ENCODE measurements around the gene IKZF1. TPM values are rescaled to one million over a fixed set of nuclear protein-coding genes. Genes with fewer than 3 reads are reported as not detected.

Gene IKZF1
- total RNA-seq, 1 donor from 2014 or later, result 2.1 TPM

DNA sequence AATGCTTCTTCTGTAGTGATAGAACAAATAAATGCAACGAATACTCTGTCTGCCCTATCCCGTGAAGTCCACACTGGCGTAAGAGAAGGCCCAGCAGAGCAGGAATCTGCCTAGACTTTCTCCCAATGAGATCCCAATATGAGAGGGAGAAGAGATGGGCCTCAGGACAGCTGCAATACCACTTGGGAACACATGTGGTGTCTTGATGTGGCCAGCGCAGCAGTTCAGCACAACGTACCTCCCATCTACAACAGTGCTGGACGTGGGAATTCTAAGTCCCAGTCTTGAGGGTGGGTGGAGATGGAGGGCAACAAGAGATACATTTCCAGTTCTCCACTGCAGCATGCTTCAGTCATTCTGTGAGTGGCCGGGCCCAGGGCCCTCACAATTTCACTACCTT is 99.9 kb downstream of the IKZF1 start:
- Histone ChIP-seq H3K9me3 (ENCODE audit: control insufficient read depth in 3 of 3, low read length in 3 of 3) (no peaks in the 10 kb centered on the region), H3K27ac (ENCODE audit: low read depth, low read length) (no peak overlapping the region), H3K9ac (ENCODE audit: low read depth in 1 of 3, low read length in 3 of 3) (no peak overlapping the region), H3K36me3 (ENCODE audit: control insufficient read depth in 3 of 3, insufficient read depth in 3 of 3, low read length in 3 of 3) (no peaks in the 10 kb centered on the region), H3K4me3 (ENCODE audit: low read length in 3 of 3) (no peak overlapping the region), H3K27me3 (ENCODE audit: control insufficient read depth in 3 of 3, insufficient read depth in 3 of 3, low read length in 3 of 3) (peaks cover 34 to 45% (median 36%) of the 10 kb centered on the region in 3 donors), H3K4me1 (ENCODE audit: control insufficient read depth in 3 of 3, insufficient read depth in 3 of 3, low read length in 3 of 3) (no peaks in the 10 kb centered on the region)

GRCh38 chr7:50405221-50405620 is 100.7 kb downstream of the IKZF1 start:
- Histone ChIP-seq H3K9ac (ENCODE audit: low read depth in 1 of 3, low read length in 3 of 3) (no peak overlapping the region), H3K27me3 (ENCODE audit: control insufficient read depth in 3 of 3, insufficient read depth in 3 of 3, low read length in 3 of 3) (peaks cover 27 to 37% (median 28%) of the 10 kb centered on the region in 3 donors), H3K27ac (ENCODE audit: low read depth, low read length) (no peak overlapping the region), H3K4me1 (ENCODE audit: control insufficient read depth in 3 of 3, insufficient read depth in 3 of 3, low read length in 3 of 3) (no peaks in the 10 kb centered on the region), H3K4me3 (ENCODE audit: low read length in 3 of 3) (no peak overlapping the region), H3K9me3 (ENCODE audit: control insufficient read depth in 3 of 3, low read length in 3 of 3) (no peaks in the 10 kb centered on the region), H3K36me3 (ENCODE audit: control insufficient read depth in 3 of 3, insufficient read depth in 3 of 3, low read length in 3 of 3) (no peaks in the 10 kb centered on the region)

- no peaks in the 10 kb centered on the region for H3K9me3 ChIP-seq (ENCODE audit: control insufficient read depth in 3 of 3, low read length in 3 of 3)
- H3K4me3 ChIP-seq (ENCODE audit: low read length in 3 of 3), result no peak overlapping the region
- peaks cover 12 to 25% (median 15%) of the 10 kb centered on the region in 3 donors for H3K27me3 ChIP-seq (ENCODE audit: control insufficient read depth in 3 of 3, insufficient read depth in 3 of 3, low read length in 3 of 3)
- no peaks in the 10 kb centered on the region for H3K36me3 ChIP-seq (ENCODE audit: control insufficient read depth in 3 of 3, insufficient read depth in 3 of 3, low read length in 3 of 3)
- H3K4me1 ChIP-seq (ENCODE audit: control insufficient read depth in 3 of 3, insufficient read depth in 3 of 3, low read length in 3 of 3), result no peaks in the 10 kb centered on the region
- no peak overlapping the region for H3K9ac ChIP-seq (ENCODE audit: low read depth in 1 of 3, low read length in 3 of 3)
- no peak overlapping the region for H3K27ac ChIP-seq (ENCODE audit: low read depth, low read length)
These were observed 102.4 kb downstream of the IKZF1 start for GRCh38 chr7:50406935-50407334.

GRCh38 chr7:50409856-50410745 is 105.6 kb downstream of the IKZF1 start:
- no peak overlapping the region for H3K9ac ChIP-seq (ENCODE audit: low read depth in 1 of 3, low read length in 3 of 3)
- no peak overlapping the region for H3K27ac ChIP-seq (ENCODE audit: low read depth, low read length)
- no peak overlapping the region for H3K4me3 ChIP-seq (ENCODE audit: low read length in 3 of 3)
- no peaks in the 10 kb centered on the region for H3K4me1 ChIP-seq (ENCODE audit: control insufficient read depth in 3 of 3, insufficient read depth in 3 of 3, low read length in 3 of 3)
- no peaks in the 10 kb centered on the region for H3K36me3 ChIP-seq (ENCODE audit: control insufficient read depth in 3 of 3, insufficient read depth in 3 of 3, low read length in 3 of 3)
- H3K9me3 ChIP-seq (ENCODE audit: control insufficient read depth in 3 of 3, low read length in 3 of 3), result no peaks in the 10 kb centered on the region
- H3K27me3 ChIP-seq (ENCODE audit: control insufficient read depth in 3 of 3, insufficient read depth in 3 of 3, low read length in 3 of 3), result peaks cover 4 to 8% (median 8%) of the 10 kb centered on the region in 3 donors

GRCh38 chr7:50411332-50411731 is 106.8 kb downstream of the IKZF1 start:
- no peak overlapping the region for H3K27ac ChIP-seq (ENCODE audit: low read depth, low read length)
- no peaks in the 10 kb centered on the region for H3K36me3 ChIP-seq (ENCODE audit: control insufficient read depth in 3 of 3, insufficient read depth in 3 of 3, low read length in 3 of 3)
- H3K4me3 ChIP-seq (ENCODE audit: low read length in 3 of 3), result no peak overlapping the region
- peaks cover 0 to 6% (median 6%) of the 10 kb centered on the region in 3 donors for H3K27me3 ChIP-seq (ENCODE audit: control insufficient read depth in 3 of 3, insufficient read depth in 3 of 3, low read length in 3 of 3)
- H3K9me3 ChIP-seq (ENCODE audit: control insufficient read depth in 3 of 3, low read length in 3 of 3), result no peaks in the 10 kb centered on the region
- H3K4me1 ChIP-seq (ENCODE audit: control insufficient read depth in 3 of 3, insufficient read depth in 3 of 3, low read length in 3 of 3), result no peaks in the 10 kb centered on the region
- H3K9ac ChIP-seq (ENCODE audit: low read depth in 1 of 3, low read length in 3 of 3), result no peak overlapping the region

- H3K9me3 ChIP-seq (ENCODE audit: control insufficient read depth in 3 of 3, low read length in 3 of 3), result no peaks in the 10 kb centered on the region
- no peaks in the 10 kb centered on the region for H3K27me3 ChIP-seq (ENCODE audit: control insufficient read depth in 3 of 3, insufficient read depth in 3 of 3, low read length in 3 of 3)
- no peak overlapping the region for H3K27ac ChIP-seq (ENCODE audit: low read depth, low read length)
- no peak overlapping the region for H3K9ac ChIP-seq (ENCODE audit: low read depth in 1 of 3, low read length in 3 of 3)
- no peaks in the 10 kb centered on the region for H3K36me3 ChIP-seq (ENCODE audit: control insufficient read depth in 3 of 3, insufficient read depth in 3 of 3, low read length in 3 of 3)
- no peak overlapping the region for H3K4me3 ChIP-seq (ENCODE audit: low read length in 3 of 3)
- no peaks in the 10 kb centered on the region for H3K4me1 ChIP-seq (ENCODE audit: control insufficient read depth in 3 of 3, insufficient read depth in 3 of 3, low read length in 3 of 3)
These were observed 108.5 kb downstream of the IKZF1 start for GRCh38 chr7:50412973-50413372.

- Histone ChIP-seq H3K36me3 (ENCODE audit: control insufficient read depth in 3 of 3, insufficient read depth in 3 of 3, low read length in 3 of 3) (no peaks in the 10 kb centered on the region), H3K9ac (ENCODE audit: low read depth in 1 of 3, low read length in 3 of 3) (no peak overlapping the region), H3K27me3 (ENCODE audit: control insufficient read depth in 3 of 3, insufficient read depth in 3 of 3, low read length in 3 of 3) (no peaks in the 10 kb centered on the region), H3K4me1 (ENCODE audit: control insufficient read depth in 3 of 3, insufficient read depth in 3 of 3, low read length in 3 of 3) (no peaks in the 10 kb centered on the region), H3K4me3 (ENCODE audit: low read length in 3 of 3) (no peak overlapping the region), H3K9me3 (ENCODE audit: control insufficient read depth in 3 of 3, low read length in 3 of 3) (no peaks in the 10 kb centered on the region), H3K27ac (ENCODE audit: low read depth, low read length) (no peak overlapping the region)
These were observed 109.0 kb downstream of the IKZF1 start for GRCh38 chr7:50413561-50413960.

DNA sequence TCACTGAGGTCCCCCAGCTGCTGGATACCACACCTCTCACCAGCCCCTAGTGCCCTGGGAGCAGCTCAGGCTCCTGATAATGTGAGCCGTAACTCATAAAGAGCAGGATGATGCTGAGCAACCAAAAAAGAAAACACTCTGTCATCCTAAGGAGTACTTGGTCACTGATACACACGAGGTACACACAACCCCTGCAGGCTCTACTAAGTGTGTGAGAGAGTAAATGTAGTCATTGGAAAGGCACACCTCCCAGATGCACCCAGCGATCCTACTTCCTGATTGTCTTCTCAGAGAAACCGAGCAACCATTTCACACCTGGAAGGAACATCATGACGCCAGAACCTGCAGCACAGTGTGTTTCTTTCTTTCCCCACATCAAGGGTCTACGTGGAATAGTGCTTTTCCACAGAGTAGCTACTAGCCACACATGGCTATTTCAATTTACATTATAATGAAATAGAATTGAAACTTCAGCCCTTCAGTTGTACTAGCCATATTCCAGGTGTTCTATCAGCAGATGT is 111.4 kb downstream of the IKZF1 start:
- Histone ChIP-seq H3K4me1 (ENCODE audit: control insufficient read depth in 3 of 3, insufficient read depth in 3 of 3, low read length in 3 of 3) (no peaks in the 10 kb centered on the region), H3K27ac (ENCODE audit: low read depth, low read length) (no peak overlapping the region), H3K27me3 (ENCODE audit: control insufficient read depth in 3 of 3, insufficient read depth in 3 of 3, low read length in 3 of 3) (no peaks in the 10 kb centered on the region), H3K9me3 (ENCODE audit: control insufficient read depth in 3 of 3, low read length in 3 of 3) (no peaks in the 10 kb centered on the region), H3K36me3 (ENCODE audit: control insufficient read depth in 3 of 3, insufficient read depth in 3 of 3, low read length in 3 of 3) (no peaks in the 10 kb centered on the region), H3K4me3 (ENCODE audit: low read length in 3 of 3) (no peak overlapping the region), H3K9ac (ENCODE audit: low read depth in 1 of 3, low read length in 3 of 3) (no peak overlapping the region)

DNA sequence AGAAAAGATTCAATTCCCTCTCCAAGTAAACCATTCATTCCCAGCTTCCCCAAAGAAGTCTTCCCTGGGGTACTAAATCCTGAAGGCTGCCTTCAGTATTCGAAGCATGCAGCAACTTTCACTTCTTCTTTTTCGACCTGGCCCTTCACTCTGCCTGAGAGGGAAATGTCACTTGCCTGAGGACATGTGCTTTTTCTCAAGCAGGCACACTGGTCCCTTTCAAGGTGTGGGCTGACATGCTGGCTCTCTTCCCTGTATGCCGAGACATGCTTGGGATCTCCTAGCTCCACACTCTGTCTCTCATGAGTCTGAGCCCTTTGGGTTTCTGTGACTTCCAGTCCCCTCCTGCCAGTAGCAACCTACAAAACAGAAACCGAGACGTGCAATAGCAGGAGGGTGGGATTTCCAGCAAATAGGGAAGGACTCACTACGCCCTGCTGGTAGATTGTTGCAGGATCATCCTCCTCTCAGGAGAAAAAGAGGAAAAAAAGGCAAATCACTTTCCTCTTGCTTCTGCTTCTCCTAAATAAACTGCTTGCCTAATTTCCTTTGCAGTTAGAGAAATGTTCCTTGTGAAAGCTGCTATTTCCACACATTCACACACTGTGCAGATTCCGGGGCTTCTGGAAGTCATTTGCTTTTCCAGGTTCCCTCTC is 112.1 kb downstream of the IKZF1 start:
- Histone ChIP-seq H3K27ac (ENCODE audit: low read depth, low read length) (no peak overlapping the region), H3K9me3 (ENCODE audit: control insufficient read depth in 3 of 3, low read length in 3 of 3) (no peaks in the 10 kb centered on the region), H3K4me3 (ENCODE audit: low read length in 3 of 3) (no peak overlapping the region), H3K4me1 (ENCODE audit: control insufficient read depth in 3 of 3, insufficient read depth in 3 of 3, low read length in 3 of 3) (no peaks in the 10 kb centered on the region), H3K9ac (ENCODE audit: low read depth in 1 of 3, low read length in 3 of 3) (no peak overlapping the region), H3K36me3 (ENCODE audit: control insufficient read depth in 3 of 3, insufficient read depth in 3 of 3, low read length in 3 of 3) (no peaks in the 10 kb centered on the region), H3K27me3 (ENCODE audit: control insufficient read depth in 3 of 3, insufficient read depth in 3 of 3, low read length in 3 of 3) (no peaks in the 10 kb centered on the region)

- Histone ChIP-seq H3K4me1 (ENCODE audit: control insufficient read depth in 3 of 3, insufficient read depth in 3 of 3, low read length in 3 of 3) (no peaks in the 10 kb centered on the region), H3K27ac (ENCODE audit: low read depth, low read length) (no peak overlapping the region), H3K9me3 (ENCODE audit: control insufficient read depth in 3 of 3, low read length in 3 of 3) (no peaks in the 10 kb centered on the region), H3K9ac (ENCODE audit: low read depth in 1 of 3, low read length in 3 of 3) (no peak overlapping the region), H3K36me3 (ENCODE audit: control insufficient read depth in 3 of 3, insufficient read depth in 3 of 3, low read length in 3 of 3) (no peaks in the 10 kb centered on the region), H3K4me3 (ENCODE audit: low read length in 3 of 3) (no peak overlapping the region), H3K27me3 (ENCODE audit: control insufficient read depth in 3 of 3, insufficient read depth in 3 of 3, low read length in 3 of 3) (no peaks in the 10 kb centered on the region)
These were observed 113.6 kb downstream of the IKZF1 start for GRCh38 chr7:50418086-50418515.
